CD8-positive, alpha-beta memory T cell (primary cell): ENCODE results near the gene STK4. TPM values are rescaled to one million over a fixed set of nuclear protein-coding genes. Genes with fewer than 3 reads are reported as not detected.
"Not testable (repeated sequence)": the region's sequence is repeated elsewhere in the genome, so short reads cannot be mapped to it uniquely, and the experiment has no call there.

Experiments used
- CTCF ChIA-PET: fragments of 350-600 bp; sonication (Branson Sonifier 250); formaldehyde crosslinking; loops from one replicate; lab custom pipeline; 2021; ENCODE audit warnings: antibody characterized with exemption; lab: Charles Lee
- POLR2A ChIA-PET: fragments of 350-600 bp; sonication (Branson Sonifier 250); formaldehyde crosslinking; loops from one replicate; lab custom pipeline; 2021; ENCODE audit warnings: antibody characterized with exemption; lab: Charles Lee
- DNase-seq, 5 donors: peaks; one replicate each; pipeline versions ENCODE4 v3.0.0 to v3.0.0-alpha.2; 2020 to 2022; ENCODE audit warnings: mixed read lengths in 1 of 5
- H3K27ac ChIP-seq: one replicate; pipeline ENCODE4 v1.7.0; 2013; ENCODE audit warnings: low read depth, mild to moderate bottlenecking, low read length, moderate library complexity
- H3K27me3 ChIP-seq: 2 replicates; pipeline ENCODE4 v1.7.0; 2013; ENCODE audit warnings: low read length, mild to moderate bottlenecking; ENCODE audit not compliant: insufficient read depth, poor library complexity, severe bottlenecking
- H3K36me3 ChIP-seq: 2 replicates; pipeline ENCODE4 v1.7.0; 2013; ENCODE audit warnings: mild to moderate bottlenecking, low read length, moderate library complexity; ENCODE audit not compliant: insufficient read depth
- H3K4me1 ChIP-seq: 2 replicates; pipeline ENCODE4 v1.7.0; 2013; ENCODE audit warnings: mild to moderate bottlenecking, low read length, moderate library complexity; ENCODE audit not compliant: insufficient read depth
- H3K4me3 ChIP-seq: 2 replicates; pipeline ENCODE4 v1.7.0; 2013; ENCODE audit warnings: mild to moderate bottlenecking, low read length
- H3K9me3 ChIP-seq: 2 replicates; pipeline ENCODE4 v1.7.0; 2013; ENCODE audit warnings: mild to moderate bottlenecking, low read length
- H3K27ac Mint-ChIP-seq, 8 donors: one replicate each; pipeline ENCODE4 v1.8.0; 2020 to 2021; ENCODE audit warnings: mixed read lengths in 8 of 8, mild to moderate bottlenecking in 6 of 8, inconsistent platforms in 3 of 8, moderate library complexity in 3 of 8
- H3K27me3 Mint-ChIP-seq, 2 donors: one replicate each; pipeline ENCODE4 v1.8.0; 2020 to 2021; ENCODE audit warnings: mixed read lengths in 2 of 2, mild to moderate bottlenecking in 1 of 2, moderate library complexity in 1 of 2
- H3K36me3 Mint-ChIP-seq, 3 donors: one replicate each; pipeline ENCODE4 v1.8.0; 2020 to 2021; ENCODE audit warnings: mixed read lengths in 3 of 3, inconsistent platforms in 1 of 3, mild to moderate bottlenecking in 1 of 3
- H3K4me1 Mint-ChIP-seq, 3 donors: one replicate each; pipeline ENCODE4 v1.8.0; 2020 to 2021; ENCODE audit warnings: mixed read lengths in 3 of 3, inconsistent platforms in 1 of 3, mild to moderate bottlenecking in 1 of 3
- H3K4me3 Mint-ChIP-seq, 7 donors: one replicate each; pipeline ENCODE4 v1.8.0; 2020 to 2021; ENCODE audit warnings: mixed read lengths in 7 of 7, mild to moderate bottlenecking in 6 of 7, moderate library complexity in 4 of 7, inconsistent platforms in 2 of 7
- H3K9me3 Mint-ChIP-seq, 5 donors: one replicate each; pipeline ENCODE4 v1.8.0; 2020 to 2022; ENCODE audit warnings: mixed read lengths in 5 of 5, mild to moderate bottlenecking in 3 of 5, moderate library complexity in 2 of 5, inconsistent platforms in 1 of 5
- polyA plus RNA-seq: library from polyadenylated mRNA; unstranded; fragments of 300-500 nt; fragmentation: Illumina TruSeq; gene quantifications from one replicate; pipeline ENCODE4 v1.2.3, GENCODE V29; 2021
- total RNA-seq, 2 experiments: library from RNA; stranded (reverse); gene quantifications; one replicate each; pipeline ENCODE4 v1.2.3, GENCODE V29; 2021

STK4 gene
- total and polyA plus RNA-seq, 3 experiments from 2014 or later, result 192 to 210 (median 200) TPM

DNA sequence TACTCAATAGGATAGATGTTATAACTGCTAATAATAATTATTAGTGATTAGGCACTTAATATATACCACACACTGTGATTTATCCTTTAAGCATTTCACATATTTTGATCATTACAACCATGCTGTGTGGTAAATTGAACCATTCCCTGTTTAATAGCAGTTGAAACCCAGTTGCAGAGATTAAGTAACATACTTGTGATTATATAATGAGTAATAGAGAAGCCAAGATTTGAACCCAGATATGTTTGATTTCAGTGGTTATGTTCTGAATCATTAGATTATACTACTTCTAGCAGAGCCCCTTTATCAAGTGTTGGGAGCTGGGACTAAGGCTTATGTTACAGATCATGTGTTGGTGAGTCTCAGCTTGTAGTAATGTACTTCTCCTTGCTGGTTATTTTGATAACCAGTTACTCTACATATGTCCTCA lies 44.1 kb downstream of the STK4 start:
- DNase-seq, result no peak
- Histone ChIP-seq H3K36me3 (peaks cover 43% of the 10 kb centered on the region), H3K4me1 (peaks cover 30% of the 10 kb centered on the region), H3K27me3 (no peaks in the 10 kb centered on the region), H3K9me3 (no peaks in the 10 kb centered on the region), H3K4me3 (no peak overlapping the region), H3K27ac (no peak overlapping the region)
- CTCF ChIA-PET, result interaction anchor here (0.6 to 2.4 kb wide), 12 partner anchors 9 to 504 kb away, joined by 3 to 28 read pairs (median 4); partner anchors contain the start of gene TOMM34
- peaks cover 3 to 82% (median 18%) of the 10 kb centered on the region in 3 donors for H3K36me3 Mint-ChIP-seq
- no peaks in the 10 kb centered on the region for H3K9me3 Mint-ChIP-seq
- H3K27ac Mint-ChIP-seq, result peak overlapping the region; percentile 4 to 80 (median 40)
- no peaks in the 10 kb centered on the region for H3K27me3 Mint-ChIP-seq
- H3K4me1 Mint-ChIP-seq, result peaks cover 61 to 82% (median 82%) of the 10 kb centered on the region in 3 donors
- POLR2A ChIA-PET, result interaction anchor here (1.1 kb wide), 1 partner anchor 31 kb away, joined by 3 read pairs; no protein-coding TSS in a partner anchor
- H3K4me3 Mint-ChIP-seq, result no peak overlapping the region

DNA sequence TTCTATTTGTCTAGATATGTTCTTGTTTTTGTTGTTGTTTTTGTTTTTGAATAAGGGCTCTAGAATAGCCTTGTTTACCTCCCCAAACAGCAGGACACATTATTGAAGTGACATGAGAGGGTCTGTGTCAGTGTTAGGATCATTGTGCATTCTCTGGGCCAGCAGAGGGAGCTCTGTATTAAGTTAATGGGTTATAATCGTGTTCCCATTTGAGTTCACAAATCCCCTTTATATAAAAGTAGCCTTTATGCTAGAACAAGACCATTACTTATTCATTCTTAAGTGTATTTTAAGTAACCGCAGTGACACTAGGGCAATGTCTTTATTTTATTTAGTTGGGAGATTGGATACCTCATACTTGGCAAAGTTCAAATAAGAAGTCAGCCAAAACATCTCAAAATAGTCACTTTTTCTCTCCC lies 44.8 kb downstream of the STK4 start:
- Histone ChIP-seq H3K27ac (no peak overlapping the region), H3K4me1 (peaks cover 32% of the 10 kb centered on the region), H3K9me3 (no peaks in the 10 kb centered on the region), H3K27me3 (no peaks in the 10 kb centered on the region), H3K36me3 (peaks cover 49% of the 10 kb centered on the region), H3K4me3 (no peak overlapping the region)
- DNase-seq, result peak; percentile 13 to 55 (median 19)
- Mint-ChIP-seq H3K36me3 (peaks cover 0 to 84% (median 19%) of the 10 kb centered on the region in 3 donors), H3K4me3 (no peak overlapping the region), H3K4me1 (peaks cover 64 to 83% (median 83%) of the 10 kb centered on the region in 3 donors), H3K27me3 (no peaks in the 10 kb centered on the region), H3K9me3 (no peaks in the 10 kb centered on the region), H3K27ac (peak overlapping the region in 7 of 8 donors; percentile 4 to 80 (median 52))
- POLR2A ChIA-PET, result interaction anchor here (0.9 to 1.1 kb wide), 2 partner anchors 32 to 51 kb away, joined by 3 read pairs; partner anchors contain the start of gene TOMM34
- CTCF ChIA-PET, result interaction anchor here (0.6 to 2.4 kb wide), 15 partner anchors 9 to 505 kb away, joined by 3 to 28 read pairs (median 4); partner anchors contain the start of gene TOMM34

DNA sequence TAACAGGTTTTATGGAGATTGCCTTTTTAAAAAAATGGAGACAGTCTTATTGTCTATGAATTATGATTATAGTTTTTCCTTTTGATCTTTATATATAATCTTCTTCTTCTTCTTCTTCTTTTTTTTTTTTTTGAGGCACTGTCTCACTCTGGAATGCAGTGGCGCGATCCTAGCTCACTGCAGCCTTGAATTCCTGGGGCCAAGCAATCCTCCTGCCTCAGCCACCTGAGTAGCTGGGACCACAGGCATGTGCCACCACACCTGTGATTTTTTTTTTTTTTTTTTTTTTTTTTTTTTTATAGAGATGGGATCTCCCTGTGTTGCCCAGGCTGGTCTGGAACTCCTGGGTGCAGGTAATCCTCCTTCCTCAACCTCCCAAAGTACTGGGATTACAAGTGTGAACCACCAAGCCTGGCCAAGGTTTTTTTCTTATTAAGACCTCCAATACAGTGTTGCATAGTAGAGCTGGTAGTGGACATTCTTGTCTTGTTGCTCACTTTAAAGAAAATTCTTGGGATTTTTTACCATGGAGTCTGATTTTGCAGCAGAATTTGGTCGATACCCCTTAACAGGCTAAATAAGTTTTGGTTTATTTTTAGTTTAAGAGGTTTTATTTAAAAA lies 46.5 kb downstream of the STK4 start:
- Histone ChIP-seq H3K27ac (no peak overlapping the region), H3K4me1 (peaks cover 47% of the 10 kb centered on the region), H3K36me3 (peaks cover 54% of the 10 kb centered on the region), H3K4me3 (no peak overlapping the region), H3K27me3 (no peaks in the 10 kb centered on the region), H3K9me3 (no peaks in the 10 kb centered on the region)
- Mint-ChIP-seq H3K9me3 (no peaks in the 10 kb centered on the region), H3K4me1 (peaks cover 69 to 87% (median 86%) of the 10 kb centered on the region in 3 donors), H3K27ac (peak overlapping the region in 1 of 8 donors; percentile 30), H3K27me3 (no peaks in the 10 kb centered on the region), H3K4me3 (peak overlapping the region in 1 of 7 donors; percentile 52), H3K36me3 (peaks cover 3 to 87% (median 20%) of the 10 kb centered on the region in 3 donors)
- POLR2A ChIA-PET, result interaction anchor here (0.6 kb wide), 1 partner anchor 24 kb away, joined by 3 read pairs; no protein-coding TSS in a partner anchor
- DNase-seq, result no peak
- CTCF ChIA-PET, result interaction anchor here (1.0 to 2.2 kb wide), 7 partner anchors 42 to 278 kb away, joined by 3 to 6 read pairs (median 5); partner anchors contain the start of gene TOMM34

DNA sequence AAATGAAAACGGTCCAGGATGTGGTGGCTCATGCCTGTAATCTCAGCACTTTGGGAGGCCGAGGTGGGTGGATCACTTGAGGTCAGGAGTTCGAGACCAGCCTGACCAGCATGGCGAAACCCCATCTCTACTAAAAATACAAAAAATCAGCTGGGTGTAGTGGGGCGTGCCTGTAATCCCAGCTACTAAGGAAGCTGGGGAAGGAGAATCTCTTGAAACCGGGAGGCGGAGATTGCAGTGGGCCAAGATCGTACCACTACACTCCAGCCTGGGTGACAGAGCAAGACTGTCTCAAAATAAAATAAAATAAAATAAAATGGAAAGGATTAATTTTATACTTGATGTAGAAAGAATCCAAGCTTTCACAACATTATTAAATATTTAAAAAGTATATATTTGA lies 47.8 kb downstream of the STK4 start:
- CTCF ChIA-PET, result interaction anchor here (1.2 to 1.5 kb wide), 3 partner anchors 54 to 98 kb away, joined by 3 to 6 read pairs (median 5); partner anchors contain the start of gene TOMM34
- H3K36me3 Mint-ChIP-seq, result peaks cover 3 to 82% (median 18%) of the 10 kb centered on the region in 3 donors
- peaks cover 64 to 84% (median 84%) of the 10 kb centered on the region in 3 donors for H3K4me1 Mint-ChIP-seq
- POLR2A ChIA-PET, result interaction anchor here (0.6 kb wide), 1 partner anchor 27 kb away, joined by 4 read pairs; no protein-coding TSS in a partner anchor
- not testable (repeated sequence) for H3K9me3 Mint-ChIP-seq, H3K4me3 Mint-ChIP-seq, H3K27me3 Mint-ChIP-seq, DNase-seq, H3K27me3 ChIP-seq, H3K27ac ChIP-seq, H3K9me3 ChIP-seq, H3K4me3 ChIP-seq
- H3K27ac Mint-ChIP-seq, result peak overlapping the region in 1 of 8 donors; percentile 64
- Histone ChIP-seq H3K36me3 (peaks cover 51% of the 10 kb centered on the region), H3K4me1 (peaks cover 53% of the 10 kb centered on the region)

DNA sequence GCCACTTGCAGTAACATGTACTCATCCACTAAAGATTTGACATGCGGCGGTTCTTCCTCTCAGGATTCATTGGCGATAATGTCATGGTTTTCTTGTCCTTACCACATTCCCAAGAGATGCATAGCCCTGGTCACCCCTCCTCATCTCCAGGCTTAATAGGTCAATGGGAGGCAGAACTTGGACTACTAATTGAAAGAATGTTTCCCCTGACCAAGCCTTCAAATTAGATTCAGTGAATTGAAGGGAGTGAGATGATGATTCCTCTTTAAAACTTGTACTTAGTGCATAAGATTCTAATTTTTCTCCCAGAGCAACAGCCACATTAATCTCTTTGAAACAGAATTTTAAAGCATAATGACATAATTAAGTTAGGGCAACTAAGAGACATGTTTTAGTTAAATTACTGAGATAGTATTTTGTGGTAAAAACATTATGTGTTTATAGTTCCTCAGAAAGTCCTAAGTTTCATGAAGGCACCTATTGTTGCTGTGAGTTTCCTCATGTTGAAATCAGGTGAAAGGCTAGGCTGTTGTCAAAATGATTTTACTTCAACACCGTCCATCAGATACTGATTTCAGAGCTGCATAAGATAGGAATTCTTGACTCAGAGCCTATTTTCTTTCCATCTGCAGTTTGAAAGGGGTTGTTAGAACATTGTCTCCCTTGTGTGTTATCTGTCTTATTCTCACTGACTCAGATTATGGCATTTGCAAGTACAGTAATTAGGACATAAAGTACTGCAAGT lies 48.5 kb downstream of the STK4 start:
- Mint-ChIP-seq H3K9me3 (no peaks in the 10 kb centered on the region), H3K4me3 (peak overlapping the region in 2 of 7 donors; percentile 6 to 12), H3K27me3 (no peaks in the 10 kb centered on the region), H3K36me3 (peaks cover 3 to 82% (median 18%) of the 10 kb centered on the region in 3 donors), H3K27ac (peak overlapping the region; percentile 14 to 74 (median 46)), H3K4me1 (peaks cover 66 to 84% (median 84%) of the 10 kb centered on the region in 3 donors)
- H3K27ac ChIP-seq, result no peak overlapping the region
- no peak for DNase-seq
- no peaks in the 10 kb centered on the region for H3K27me3 ChIP-seq
- CTCF ChIA-PET, result interaction anchor here (1.5 kb wide), 1 partner anchor 81 kb away, joined by 6 read pairs; no protein-coding TSS in a partner anchor
- H3K4me3 ChIP-seq, result no peak overlapping the region
- peaks cover 51% of the 10 kb centered on the region for H3K36me3 ChIP-seq
- peaks cover 51% of the 10 kb centered on the region for H3K4me1 ChIP-seq
- POLR2A ChIA-PET, result interaction anchor here (0.6 kb wide), 1 partner anchor 26 kb away, joined by 4 read pairs; no protein-coding TSS in a partner anchor
- no peaks in the 10 kb centered on the region for H3K9me3 ChIP-seq

DNA sequence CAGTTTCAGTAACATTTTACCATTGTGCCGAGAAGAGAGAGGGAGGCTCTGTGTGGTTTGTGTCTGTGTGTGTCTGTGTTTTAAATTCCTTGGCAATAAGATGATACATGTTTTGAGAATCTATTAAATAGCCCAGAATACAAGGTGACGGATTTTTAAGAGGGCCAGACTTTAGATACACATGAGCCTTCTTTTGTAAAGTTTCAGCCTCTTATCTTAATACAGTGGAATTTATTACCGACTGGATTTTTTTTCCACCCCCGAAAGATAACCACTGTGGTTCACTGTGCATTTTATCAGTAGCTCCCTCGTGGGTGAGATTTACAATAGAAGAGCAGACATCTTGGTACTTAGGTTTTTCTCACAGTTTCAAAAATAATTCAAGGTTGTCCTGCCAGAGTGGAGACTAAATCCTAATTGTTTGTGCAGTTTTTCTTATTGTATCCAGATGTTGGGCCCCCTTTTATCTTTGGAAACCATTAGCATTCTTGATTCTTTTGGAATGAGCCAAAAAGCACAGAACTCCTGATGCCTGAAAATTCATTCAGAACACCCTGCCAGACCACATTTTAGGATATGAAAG lies 49.9 kb downstream of the STK4 start:
- H3K27me3 ChIP-seq, result no peaks in the 10 kb centered on the region
- ChIA-PET POLR2A (no interaction called here), CTCF (no interaction called here)
- no peak overlapping the region for H3K4me3 ChIP-seq
- Mint-ChIP-seq H3K27me3 (no peaks in the 10 kb centered on the region), H3K4me3 (peak overlapping the region in 3 of 7 donors; percentile 0 to 62 (median 52)), H3K4me1 (peaks cover 67 to 85% (median 84%) of the 10 kb centered on the region in 3 donors), H3K9me3 (no peaks in the 10 kb centered on the region), H3K36me3 (peaks cover 3 to 83% (median 22%) of the 10 kb centered on the region in 3 donors), H3K27ac (peak overlapping the region; percentile 0 to 92 (median 56))
- H3K36me3 ChIP-seq, result peaks cover 45% of the 10 kb centered on the region
- peaks cover 38% of the 10 kb centered on the region for H3K4me1 ChIP-seq
- no peak for DNase-seq
- no peaks in the 10 kb centered on the region for H3K9me3 ChIP-seq
- no peak overlapping the region for H3K27ac ChIP-seq

DNA sequence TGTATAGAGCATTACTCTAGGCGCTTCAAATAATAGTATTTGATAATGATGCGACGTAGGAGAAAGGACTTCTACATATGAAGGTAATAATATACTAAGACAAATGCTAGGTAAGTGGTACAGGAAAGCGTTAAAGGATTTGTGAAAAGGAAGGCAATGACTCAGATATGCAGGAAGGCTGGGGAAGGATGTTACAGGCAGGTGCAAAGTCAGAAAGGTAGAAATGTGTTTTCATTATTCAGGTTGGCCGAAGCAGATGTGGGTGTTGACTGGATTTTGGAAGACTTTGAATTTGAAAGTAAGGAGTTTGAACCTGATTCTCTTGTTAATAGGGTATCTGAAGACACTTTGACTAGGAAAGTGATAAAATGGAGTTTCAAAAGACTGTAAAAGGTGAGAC lies 51.0 kb downstream of the STK4 start:
- CTCF ChIA-PET, result no interaction called here
- peaks cover 3 to 83% (median 20%) of the 10 kb centered on the region in 3 donors for H3K36me3 Mint-ChIP-seq
- Histone ChIP-seq H3K4me1 (peaks cover 35% of the 10 kb centered on the region), H3K27ac (no peak overlapping the region), H3K27me3 (no peaks in the 10 kb centered on the region), H3K36me3 (peaks cover 49% of the 10 kb centered on the region), H3K9me3 (no peaks in the 10 kb centered on the region), H3K4me3 (no peak overlapping the region)
- DNase-seq, result no peak
- H3K9me3 Mint-ChIP-seq, result no peaks in the 10 kb centered on the region
- POLR2A ChIA-PET, result no interaction called here
- H3K4me3 Mint-ChIP-seq, result peak overlapping the region in 3 of 7 donors; percentile 1 to 22 (median 8)
- no peaks in the 10 kb centered on the region for H3K27me3 Mint-ChIP-seq
- H3K27ac Mint-ChIP-seq, result peak overlapping the region; percentile 1 to 81 (median 31)
- H3K4me1 Mint-ChIP-seq, result peaks cover 67 to 85% (median 83%) of the 10 kb centered on the region in 3 donors
